Activated T-helper 1 cell treated with anti-CD3 and anti-CD28 coated beads, Interleukin-12 subunit alpha, Interleukin-12 subunit beta, Interleukin-2, Interleukin-4 antibody, amounts not matched to agents 30 ng/mL and 10 ng/mL and 1 ng/mL, durations not matched to agents 14 hours and 24 hours and 36 hours (primary cell): ENCODE data around the gene ACOX3. TPM values are rescaled to one million over a fixed set of nuclear protein-coding genes. Genes with fewer than 3 reads are reported as not detected.
"Not testable (repeated sequence)": the region's sequence is repeated elsewhere in the genome, so short reads cannot be mapped to it uniquely, and the experiment has no call there.

Source experiments
- DNase-seq: peaks from one replicate; pipeline ENCODE4 v3.0.0; 2021; ENCODE audit warnings: low spot score
- H3K27ac Mint-ChIP-seq: one replicate; pipeline ENCODE4 v1.8.0; 2021; ENCODE audit warnings: mild to moderate bottlenecking, mixed read lengths
- H3K27me3 Mint-ChIP-seq: one replicate; pipeline ENCODE4 v1.8.0; 2022; ENCODE audit warnings: mild to moderate bottlenecking, moderate library complexity, mixed read lengths; ENCODE audit not compliant: insufficient read depth
- H3K36me3 Mint-ChIP-seq: one replicate; pipeline ENCODE4 v1.8.0; 2021; ENCODE audit warnings: low read depth, mixed read lengths
- H3K4me1 Mint-ChIP-seq: one replicate; pipeline ENCODE4 v1.8.0; 2021; ENCODE audit warnings: low read depth, mixed read lengths
- H3K4me3 Mint-ChIP-seq: one replicate; pipeline ENCODE4 v1.8.0; 2021; ENCODE audit warnings: mild to moderate bottlenecking, moderate library complexity, mixed read lengths
- H3K9me3 Mint-ChIP-seq: one replicate; pipeline ENCODE4 v1.8.0; 2021; ENCODE audit warnings: mixed read lengths
- intact Hi-C: fragments of 100-400 bp; cut with micrococcal nuclease; formaldehyde crosslinking; loops from one replicate; pipeline ENCODE4 v1.15.1; 2024
- total RNA-seq: library from RNA; stranded (reverse); gene quantifications from 2 replicates; pipeline ENCODE4 v1.2.3, GENCODE V29; 2022

ACOX3 gene
- total RNA-seq, 1 donor from 2014 or later, result 20.7 TPM

- DNase-seq, H3K27ac Mint-ChIP-seq, H3K4me1 Mint-ChIP-seq, H3K4me3 Mint-ChIP-seq, H3K36me3 Mint-ChIP-seq, H3K9me3 Mint-ChIP-seq, intact Hi-C loops, H3K27me3 Mint-ChIP-seq: not testable (repeated sequence)
Measured at GRCh38 chr4:8341281-8341680, 99.2 kb downstream of the ACOX3 start.

- Mint-ChIP-seq H3K27me3 (no peaks in the 10 kb centered on the region), H3K9me3 (peaks cover 11% of the 10 kb centered on the region), H3K4me1 (no peaks in the 10 kb centered on the region), H3K4me3 (no peak overlapping the region), H3K27ac (no peak overlapping the region), H3K36me3 (no peaks in the 10 kb centered on the region)
- DNase-seq, result no peak
- intact Hi-C loops, result no loop called here
Measured at GRCh38 chr4:8340781-8341241, 99.7 kb downstream of the ACOX3 start.

- Mint-ChIP-seq H3K4me1 (no peaks in the 10 kb centered on the region), H3K4me3 (no peak overlapping the region), H3K36me3 (no peaks in the 10 kb centered on the region), H3K9me3 (peaks cover 19% of the 10 kb centered on the region), H3K27me3 (no peaks in the 10 kb centered on the region), H3K27ac (no peak overlapping the region)
- no peak for DNase-seq
- intact Hi-C loops, result no loop called here
Measured at GRCh38 chr4:8338351-8338961, 102.1 kb downstream of the ACOX3 start.

- no peak for DNase-seq
- intact Hi-C loops, result no loop called here
- Mint-ChIP-seq H3K4me3 (no peak overlapping the region), H3K27ac (no peak overlapping the region), H3K36me3 (no peaks in the 10 kb centered on the region), H3K27me3 (no peaks in the 10 kb centered on the region), H3K4me1 (no peaks in the 10 kb centered on the region), H3K9me3 (peaks cover 19% of the 10 kb centered on the region)
Measured at GRCh38 chr4:8336412-8337075, 104.0 kb downstream of the ACOX3 start.

GRCh38 chr4:8335848-8336247 is 104.7 kb downstream of the ACOX3 start:
- Mint-ChIP-seq H3K27ac (no peak overlapping the region), H3K36me3 (no peaks in the 10 kb centered on the region), H3K9me3 (peaks cover 19% of the 10 kb centered on the region), H3K27me3 (no peaks in the 10 kb centered on the region), H3K4me3 (no peak overlapping the region), H3K4me1 (no peaks in the 10 kb centered on the region)
- DNase-seq, result no peak
- intact Hi-C loops, result no loop called here

GRCh38 chr4:8334786-8335460 is 105.6 kb downstream of the ACOX3 start:
- Mint-ChIP-seq H3K36me3 (no peaks in the 10 kb centered on the region), H3K9me3 (peaks cover 19% of the 10 kb centered on the region), H3K27ac (no peak overlapping the region), H3K27me3 (no peaks in the 10 kb centered on the region), H3K4me3 (no peak overlapping the region), H3K4me1 (no peaks in the 10 kb centered on the region)
- no peak for DNase-seq
- intact Hi-C loops, result no loop called here

GRCh38 chr4:8333726-8334460 is 106.6 kb downstream of the ACOX3 start:
- Mint-ChIP-seq H3K27me3 (no peaks in the 10 kb centered on the region), H3K4me1 (no peaks in the 10 kb centered on the region), H3K4me3 (no peak overlapping the region), H3K36me3 (no peaks in the 10 kb centered on the region), H3K9me3 (peaks cover 19% of the 10 kb centered on the region), H3K27ac (no peak overlapping the region)
- intact Hi-C loops, result no loop called here
- DNase-seq, result no peak

- Mint-ChIP-seq H3K36me3 (no peaks in the 10 kb centered on the region), H3K4me1 (no peaks in the 10 kb centered on the region), H3K4me3 (no peak overlapping the region), H3K9me3 (peaks cover 15% of the 10 kb centered on the region), H3K27ac (no peak overlapping the region), H3K27me3 (no peaks in the 10 kb centered on the region)
- DNase-seq, result no peak
- intact Hi-C loops, result no loop called here
Measured at GRCh38 chr4:8332891-8333331, 107.6 kb downstream of the ACOX3 start.

- H3K4me1 Mint-ChIP-seq, result no peaks in the 10 kb centered on the region
- no peaks in the 10 kb centered on the region for H3K36me3 Mint-ChIP-seq
- no peak overlapping the region for H3K4me3 Mint-ChIP-seq
- intact Hi-C loops, result no loop called here
- H3K27ac Mint-ChIP-seq, result no peak overlapping the region
- no peak for DNase-seq
- H3K9me3 Mint-ChIP-seq, result peaks cover 15% of the 10 kb centered on the region
- H3K27me3 Mint-ChIP-seq, result no peaks in the 10 kb centered on the region
Measured at GRCh38 chr4:8332038-8332857, 108.3 kb downstream of the ACOX3 start.

GRCh38 chr4:8331575-8331955 is 109.0 kb downstream of the ACOX3 start:
- Mint-ChIP-seq H3K9me3 (peaks cover 11% of the 10 kb centered on the region), H3K27me3 (no peaks in the 10 kb centered on the region), H3K36me3 (no peaks in the 10 kb centered on the region), H3K4me3 (no peak overlapping the region), H3K4me1 (no peaks in the 10 kb centered on the region), H3K27ac (no peak overlapping the region)
- no peak for DNase-seq
- intact Hi-C loops, result no loop called here

- Mint-ChIP-seq H3K9me3 (peaks cover 10% of the 10 kb centered on the region), H3K27ac (no peak overlapping the region), H3K4me3 (no peak overlapping the region), H3K4me1 (no peaks in the 10 kb centered on the region), H3K36me3 (no peaks in the 10 kb centered on the region), H3K27me3 (no peaks in the 10 kb centered on the region)
- intact Hi-C loops, result no loop called here
- DNase-seq, result no peak
Measured at GRCh38 chr4:8330821-8331574, 109.5 kb downstream of the ACOX3 start.
